Mesendoderm (in vitro differentiated cells): ENCODE results near the gene OXGR1.

Experiments
- DNase-seq: peaks from one replicate; pipeline ENCODE4 v3.0.0; 2013
- H2AK5ac ChIP-seq: 2 replicates; pipeline ENCODE4 v1.6.1; 2013; ENCODE audit warnings: low read length, inconsistent platforms
- H2BK120ac ChIP-seq: 2 replicates; pipeline ENCODE4 v1.6.1; 2013; ENCODE audit warnings: low read depth, mild to moderate bottlenecking, low read length, moderate library complexity, mixed read lengths
- H2BK15ac ChIP-seq: replicated peaks from 2 replicates; pipeline ENCODE4 v1.6.1; 2013; ENCODE audit warnings: low read depth, mild to moderate bottlenecking, moderate library complexity
- H2BK5ac ChIP-seq: 2 replicates; pipeline ENCODE4 v1.6.1; 2013; ENCODE audit warnings: low read length, inconsistent platforms
- H3K18ac ChIP-seq: 2 replicates; pipeline ENCODE4 v1.6.1; 2013; ENCODE audit warnings: mild to moderate bottlenecking, low read length, mixed read lengths
- H3K23ac ChIP-seq: one replicate; pipeline ENCODE4 v1.6.1; 2013; ENCODE audit warnings: low read length
- H3K27ac ChIP-seq: 2 replicates; pipeline ENCODE4 v1.5.1; 2013; ENCODE audit warnings: low read depth, mild to moderate bottlenecking, inconsistent platforms, low read length, moderate library complexity
- H3K27me3 ChIP-seq: 2 replicates; pipeline ENCODE4 v1.6.1; 2013; ENCODE audit warnings: low read length, control low read depth, mild to moderate bottlenecking, inconsistent platforms; ENCODE audit not compliant: insufficient read depth, poor library complexity
- H3K36me3 ChIP-seq: 2 replicates; pipeline ENCODE4 v1.6.1; 2013; ENCODE audit warnings: low read length, inconsistent platforms; ENCODE audit not compliant: control insufficient read depth, insufficient read depth
- H3K4ac ChIP-seq: one replicate; pipeline ENCODE4 v1.6.1; 2013; ENCODE audit warnings: low read depth, mild to moderate bottlenecking, low read length, moderate library complexity
- H3K4me1 ChIP-seq: 2 replicates; pipeline ENCODE4 v1.6.1; 2013; ENCODE audit warnings: low read depth, low read length, inconsistent platforms; ENCODE audit not compliant: control insufficient read depth
- H3K4me2 ChIP-seq: 2 replicates; pipeline ENCODE4 v1.6.1; 2013; ENCODE audit warnings: low read length
- H3K4me3 ChIP-seq: 2 replicates; pipeline ENCODE4 v1.5.1; 2013; ENCODE audit warnings: mild to moderate bottlenecking, low read length
- H3K56ac ChIP-seq: one replicate; pipeline ENCODE4 v1.6.1; 2013; ENCODE audit warnings: low read length
- H3K79me1 ChIP-seq: 2 replicates; pipeline ENCODE4 v1.6.1; 2013; ENCODE audit warnings: low read length, inconsistent platforms
- H3K79me2 ChIP-seq: 2 replicates; pipeline ENCODE4 v1.6.1; 2013; ENCODE audit warnings: mild to moderate bottlenecking, low read length; ENCODE audit not compliant: control insufficient read depth, insufficient read depth
- H3K9ac ChIP-seq: 2 replicates; pipeline ENCODE4 v1.6.1; 2013; ENCODE audit warnings: low read length, inconsistent platforms
- H4K5ac ChIP-seq: one replicate; pipeline ENCODE4 v1.6.1; 2013; ENCODE audit warnings: low read length
- H4K8ac ChIP-seq: one replicate; pipeline ENCODE4 v1.6.1; 2013; ENCODE audit warnings: low read depth, mild to moderate bottlenecking, control low read depth, low read length, moderate library complexity
- WGBS: extraction: QIAGEN DNeasy Blood & Tissue Kit; methylation state at CpG from one replicate; pipeline ENCODE4 v1.1.7; 2013; ENCODE audit warnings: low lambda C conversion rate, missing lambda C conversion rate; ENCODE audit not compliant: insufficient coverage; ENCODE audit errors: extremely low coverage; 5-methylcytosine and 5-hydroxymethylcytosine counted together

The OXGR1 gene

GRCh38 chr13:96966415-96967102 is 27.7 kb downstream of the OXGR1 start:
- Histone ChIP-seq H4K8ac (no peak overlapping the region), H3K4me2 (no peak overlapping the region), H3K4me1 (no peaks in the 10 kb centered on the region), H3K36me3 (no peaks in the 10 kb centered on the region), H2BK5ac (no peak overlapping the region), H3K56ac (no peak overlapping the region), H3K79me1 (no peaks in the 10 kb centered on the region), H3K9ac (no peak overlapping the region), H3K27me3 (no peaks in the 10 kb centered on the region), H4K5ac (no peak overlapping the region), H3K4ac (no peak overlapping the region), H2BK120ac (no peak overlapping the region), H3K79me2 (no peaks in the 10 kb centered on the region), H3K23ac (no peak overlapping the region), H2BK15ac (no peak overlapping the region), H3K4me3 (no peak overlapping the region), H3K18ac (no peak overlapping the region), H3K27ac (no peak overlapping the region), H2AK5ac (no peak overlapping the region)
- no CpG with 5 or more reads among the region's 12 CpGs for WGBS
- DNase-seq, result no peak

GRCh38 chr13:96963786-96964475 is 30.3 kb downstream of the OXGR1 start:
- no peak overlapping the region for H3K18ac ChIP-seq
- no peaks in the 10 kb centered on the region for H3K27me3 ChIP-seq
- H2AK5ac ChIP-seq, result no peak overlapping the region
- H4K5ac ChIP-seq, result no peak overlapping the region
- DNase-seq, result no peak
- H3K4me3 ChIP-seq, result no peak overlapping the region
- H3K4me2 ChIP-seq, result no peak overlapping the region
- H2BK15ac ChIP-seq, result no peak overlapping the region
- no peak overlapping the region for H2BK120ac ChIP-seq
- no peaks in the 10 kb centered on the region for H3K36me3 ChIP-seq
- H3K79me2 ChIP-seq, result no peaks in the 10 kb centered on the region
- no peak overlapping the region for H3K4ac ChIP-seq
- no peak overlapping the region for H2BK5ac ChIP-seq
- no peaks in the 10 kb centered on the region for H3K4me1 ChIP-seq
- no CpG with 5 or more reads among the region's 2 CpGs for WGBS
- no peak overlapping the region for H3K56ac ChIP-seq
- no peak overlapping the region for H3K23ac ChIP-seq
- no peak overlapping the region for H3K9ac ChIP-seq
- no peak overlapping the region for H3K27ac ChIP-seq
- no peaks in the 10 kb centered on the region for H3K79me1 ChIP-seq
- no peak overlapping the region for H4K8ac ChIP-seq

GRCh38 chr13:96960379-96960778 is 33.9 kb downstream of the OXGR1 start:
- Histone ChIP-seq H3K4me2 (no peak overlapping the region), H3K27me3 (no peaks in the 10 kb centered on the region), H4K5ac (no peak overlapping the region), H3K23ac (no peak overlapping the region), H3K79me2 (no peaks in the 10 kb centered on the region), H3K9ac (no peak overlapping the region), H4K8ac (no peak overlapping the region), H2BK5ac (no peak overlapping the region), H3K4me3 (no peak overlapping the region), H3K56ac (no peak overlapping the region), H3K4me1 (no peaks in the 10 kb centered on the region), H2AK5ac (no peak overlapping the region), H2BK120ac (no peak overlapping the region), H3K4ac (no peak overlapping the region), H3K36me3 (no peaks in the 10 kb centered on the region), H3K27ac (no peak overlapping the region), H2BK15ac (no peak overlapping the region), H3K18ac (no peak overlapping the region), H3K79me1 (no peaks in the 10 kb centered on the region)
- no CpG with 5 or more reads among the region's 3 CpGs for WGBS
- no peak for DNase-seq

GRCh38 chr13:96958286-96958891 is 35.9 kb downstream of the OXGR1 start:
- Histone ChIP-seq H3K79me2 (no peaks in the 10 kb centered on the region), H4K8ac (no peak overlapping the region), H3K36me3 (no peaks in the 10 kb centered on the region), H3K79me1 (no peaks in the 10 kb centered on the region), H3K56ac (no peak overlapping the region), H3K23ac (no peak overlapping the region), H2BK15ac (no peak overlapping the region), H3K4me2 (no peak overlapping the region), H2AK5ac (no peak overlapping the region), H3K4ac (no peak overlapping the region), H2BK120ac (no peak overlapping the region), H3K27me3 (no peaks in the 10 kb centered on the region), H4K5ac (no peak overlapping the region), H3K9ac (no peak overlapping the region), H3K27ac (no peak overlapping the region), H3K4me1 (no peaks in the 10 kb centered on the region), H3K18ac (no peak overlapping the region), H2BK5ac (no peak overlapping the region), H3K4me3 (no peak overlapping the region)
- WGBS, result no CpG with 5 or more reads among the region's 5 CpGs
- DNase-seq, result peak; percentile 50

- no peaks in the 10 kb centered on the region for H3K4me1 ChIP-seq
- no peak overlapping the region for H3K23ac ChIP-seq
- no peak overlapping the region for H2BK5ac ChIP-seq
- H4K5ac ChIP-seq, result no peak overlapping the region
- no peak overlapping the region for H3K27ac ChIP-seq
- no peaks in the 10 kb centered on the region for H3K79me1 ChIP-seq
- no peak overlapping the region for H4K8ac ChIP-seq
- no peak overlapping the region for H3K4ac ChIP-seq
- H2BK15ac ChIP-seq, result no peak overlapping the region
- H3K56ac ChIP-seq, result no peak overlapping the region
- H3K4me3 ChIP-seq, result no peak overlapping the region
- H3K79me2 ChIP-seq, result no peaks in the 10 kb centered on the region
- H3K9ac ChIP-seq, result no peak overlapping the region
- no peaks in the 10 kb centered on the region for H3K27me3 ChIP-seq
- H2BK120ac ChIP-seq, result no peak overlapping the region
- H3K4me2 ChIP-seq, result no peak overlapping the region
- H2AK5ac ChIP-seq, result no peak overlapping the region
- H3K18ac ChIP-seq, result no peak overlapping the region
- no peaks in the 10 kb centered on the region for H3K36me3 ChIP-seq
- DNase-seq, result no peak
Observed at GRCh38 chr13:96952595-96952994, 41.7 kb downstream of the OXGR1 start.
